Activated T-cell treated with anti-CD3 and anti-CD28 coated beads for 4 hours (primary cell): ENCODE measurements around the gene PCDHGA5.
"Not testable (repeated sequence)": the region's sequence is repeated elsewhere in the genome, so short reads cannot be mapped to it uniquely, and the experiment has no call there.

Experiments used
- DNase-seq: peaks from one replicate; pipeline ENCODE4 v3.0.0-alpha.2; 2020

PCDHGA5 gene

GRCh38 chr5:141354900-141355469 lies 9.0 kb upstream of the PCDHGA5 start, which contains the start of gene PCDHGA4:
PCDHGA4 (plus strand) TSS chr5:141355021; CDS start chr5:141355108, 87 bp downstream.
- DNase-seq, result no peak

GRCh38 chr5:141355641-141356040 lies 8.3 kb upstream of the PCDHGA5 start:
- no peak for DNase-seq

GRCh38 chr5:141356133-141356532 lies 7.8 kb upstream of the PCDHGA5 start:
- no peak for DNase-seq

GRCh38 chr5:141356950-141357349 lies 7.0 kb upstream of the PCDHGA5 start:
- no peak for DNase-seq

- DNase-seq, result no peak
Measured at GRCh38 chr5:141359790-141360426, 4.1 kb upstream of the PCDHGA5 start, which contains the start of gene PCDHGB2. PCDHGB2 (plus strand) TSS chr5:141359994; CDS start chr5:141360136, 142 bp downstream.

GRCh38 chr5:141360685-141361084 lies 3.3 kb upstream of the PCDHGA5 start:
- DNase-seq, result no peak

GRCh38 chr5:141362719-141363118 lies 1.2 kb upstream of the PCDHGA5 start:
- DNase-seq, result no peak

GRCh38 chr5:141366016-141366896 lies 2.3 kb downstream of the PCDHGA5 start:
- no peak for DNase-seq

GRCh38 chr5:141369994-141370848 lies 6.3 kb downstream of the PCDHGA5 start, which contains the start of gene PCDHGB3:
PCDHGB3 (plus strand) TSS chr5:141370242; CDS start chr5:141370395, 153 bp downstream.
- DNase-seq, result no peak

- no peak for DNase-seq
Measured at GRCh38 chr5:141371572-141372475, 7.9 kb downstream of the PCDHGA5 start.

- no peak for DNase-seq
Measured at GRCh38 chr5:141373673-141374317, 9.8 kb downstream of the PCDHGA5 start, which contains the start of gene PCDHGA6. PCDHGA6 (plus strand) TSS chr5:141373891; CDS start chr5:141374084, 193 bp downstream.

- DNase-seq, result no peak
Measured at GRCh38 chr5:141374627-141375026, 10.7 kb downstream of the PCDHGA5 start.

GRCh38 chr5:141375444-141376155 lies 11.6 kb downstream of the PCDHGA5 start:
- not testable (repeated sequence) for DNase-seq

GRCh38 chr5:141382469-141383294 lies 18.7 kb downstream of the PCDHGA5 start, which contains the start of gene PCDHGA7:
PCDHGA7 (plus strand) TSS chr5:141382742; CDS start chr5:141382900, 158 bp downstream.
- no peak for DNase-seq

- no peak for DNase-seq
Measured at GRCh38 chr5:141383345-141383744, 19.4 kb downstream of the PCDHGA5 start.

- DNase-seq, result no peak
Measured at GRCh38 chr5:141384471-141385267, 20.7 kb downstream of the PCDHGA5 start.

- DNase-seq, result not testable (repeated sequence)
Measured at GRCh38 chr5:141387557-141388311, 23.8 kb downstream of the PCDHGA5 start, which contains the start of gene PCDHGB4. PCDHGB4 (plus strand) TSS chr5:141387698; CDS start chr5:141387885, 187 bp downstream.
